MM.1S (cell line): Measurements from ENCODE around the gene ADRB1.

Source experiments
- DNase-seq: peaks from one replicate; pipeline ENCODE4 v3.0.0-alpha.2; 2015
- H2AFZ ChIP-seq: fragments of 300-600 bp; sonication (generic); 2 replicates; pipeline ENCODE4 v1.6.0; 2016; ENCODE audit warnings: antibody characterized with exemption, low read length
- H3F3A ChIP-seq: fragments of 300-600 bp; sonication (generic); 2 replicates; pipeline ENCODE4 v1.6.1; 2016; ENCODE audit warnings: mild to moderate bottlenecking, antibody characterized with exemption, low read length, moderate library complexity, mixed read lengths; ENCODE audit not compliant: insufficient read depth
- H3K27ac ChIP-seq: fragments of 300-600 bp; sonication (generic); 2 replicates; pipeline ENCODE4 v1.5.1; 2016; ENCODE audit warnings: mild to moderate bottlenecking, low read length
- H3K27me3 ChIP-seq: fragments of 300-600 bp; sonication (generic); replicated peaks from 2 replicates; pipeline ENCODE4 v1.6.0; 2016; ENCODE audit warnings: low read length; ENCODE audit not compliant: insufficient read depth
- H3K36me3 ChIP-seq: fragments of 300-600 bp; sonication (generic); replicated peaks from 2 replicates; pipeline ENCODE4 v1.6.1; 2016; ENCODE audit warnings: mild to moderate bottlenecking, low read length, mixed read lengths; ENCODE audit not compliant: insufficient read depth
- H3K4me1 ChIP-seq: fragments of 300-600 bp; sonication (generic); 2 replicates; pipeline ENCODE4 v1.6.1; 2016; ENCODE audit warnings: low read length, mixed read lengths
- H3K4me2 ChIP-seq: fragments of 300-600 bp; sonication (generic); 2 replicates; pipeline ENCODE4 v1.6.0; 2016; ENCODE audit warnings: low read depth, low read length
- H3K4me3 ChIP-seq: fragments of 300-600 bp; sonication (generic); 2 replicates; pipeline ENCODE4 v1.5.1; 2016; ENCODE audit warnings: low read length, mixed read lengths
- H3K79me2 ChIP-seq: fragments of 300-600 bp; sonication (generic); 2 replicates; pipeline ENCODE4 v1.6.1; 2016; ENCODE audit warnings: mixed run types, low read length, mixed read lengths
- H3K9ac ChIP-seq: fragments of 300-600 bp; sonication (generic); 2 replicates; pipeline ENCODE4 v1.6.1; 2016; ENCODE audit warnings: low read length, mixed read lengths
- H3K9me2 ChIP-seq: fragments of 300-600 bp; sonication (generic); replicated peaks from 2 replicates; pipeline ENCODE4 v1.6.1; 2016; ENCODE audit warnings: mild to moderate bottlenecking, low read length, mixed read lengths; ENCODE audit not compliant: insufficient read depth
- H3K9me3 ChIP-seq: fragments of 300-600 bp; sonication (generic); replicated peaks from 2 replicates; pipeline ENCODE4 v1.6.1; 2016; ENCODE audit warnings: mild to moderate bottlenecking, low read length, mixed read lengths; ENCODE audit not compliant: insufficient read depth
- H4K20me1 ChIP-seq: fragments of 300-600 bp; sonication (generic); 2 replicates; pipeline ENCODE4 v1.6.1; 2016; ENCODE audit warnings: mild to moderate bottlenecking, low read length, moderate library complexity, mixed read lengths; ENCODE audit not compliant: insufficient read depth
- EZH2 ChIP-seq: fragments of 300-600 bp; sonication (generic); optimal IDR thresholded peaks from 2 replicates; pipeline ENCODE3; 2017; ENCODE audit warnings: low read depth, mild to moderate bottlenecking, antibody characterized with exemption, low read length, mixed read lengths
- EZH2phosphoT487 ChIP-seq: fragments of 300-600 bp; sonication (generic); IDR thresholded peaks from 2 replicates; pipeline ENCODE4 v1.6.1; 2018; ENCODE audit warnings: antibody characterized with exemption, low read length
- TF ChIP-seq, protein P1 (sequence below): fragments of 300-600 bp; sonication (generic); IDR thresholded peaks from 2 replicates; pipeline ENCODE4 v1.5.1; 2016; ENCODE audit warnings: antibody characterized with exemption, low read length, mixed read lengths

The ADRB1 gene

GRCh38 chr10:114079421-114079820 is 35.8 kb downstream of the ADRB1 start:
- peaks cover 4% of the 10 kb centered on the region; the same call in 1 of the 2 replicates for H3F3A ChIP-seq
- no peaks in the 10 kb centered on the region for H3K4me1 ChIP-seq
- no peak overlapping the region for H3K27ac ChIP-seq
- H3K79me2 ChIP-seq: no peaks in the 10 kb centered on the region
- no peak overlapping the region for H3K4me3 ChIP-seq
- no peaks in the 10 kb centered on the region for H4K20me1 ChIP-seq
- no peak overlapping the region for H3K9ac ChIP-seq
- H3K9me2 ChIP-seq: no peaks in the 10 kb centered on the region
- TF ChIP-seq EZH2phosphoT487 (no peak), EZH2 (no peak)
- TF ChIP-seq, protein P1, sequence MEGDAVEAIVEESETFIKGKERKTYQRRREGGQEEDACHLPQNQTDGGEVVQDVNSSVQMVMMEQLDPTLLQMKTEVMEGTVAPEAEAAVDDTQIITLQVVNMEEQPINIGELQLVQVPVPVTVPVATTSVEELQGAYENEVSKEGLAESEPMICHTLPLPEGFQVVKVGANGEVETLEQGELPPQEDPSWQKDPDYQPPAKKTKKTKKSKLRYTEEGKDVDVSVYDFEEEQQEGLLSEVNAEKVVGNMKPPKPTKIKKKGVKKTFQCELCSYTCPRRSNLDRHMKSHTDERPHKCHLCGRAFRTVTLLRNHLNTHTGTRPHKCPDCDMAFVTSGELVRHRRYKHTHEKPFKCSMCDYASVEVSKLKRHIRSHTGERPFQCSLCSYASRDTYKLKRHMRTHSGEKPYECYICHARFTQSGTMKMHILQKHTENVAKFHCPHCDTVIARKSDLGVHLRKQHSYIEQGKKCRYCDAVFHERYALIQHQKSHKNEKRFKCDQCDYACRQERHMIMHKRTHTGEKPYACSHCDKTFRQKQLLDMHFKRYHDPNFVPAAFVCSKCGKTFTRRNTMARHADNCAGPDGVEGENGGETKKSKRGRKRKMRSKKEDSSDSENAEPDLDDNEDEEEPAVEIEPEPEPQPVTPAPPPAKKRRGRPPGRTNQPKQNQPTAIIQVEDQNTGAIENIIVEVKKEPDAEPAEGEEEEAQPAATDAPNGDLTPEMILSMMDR: no peak
- H2AFZ ChIP-seq: no peak overlapping the region
- H3K36me3 ChIP-seq: no peaks in the 10 kb centered on the region
- DNase-seq: no peak
- no peaks in the 10 kb centered on the region for H3K27me3 ChIP-seq
- H3K9me3 ChIP-seq: no peaks in the 10 kb centered on the region
- H3K4me2 ChIP-seq: no peak overlapping the region

DNA sequence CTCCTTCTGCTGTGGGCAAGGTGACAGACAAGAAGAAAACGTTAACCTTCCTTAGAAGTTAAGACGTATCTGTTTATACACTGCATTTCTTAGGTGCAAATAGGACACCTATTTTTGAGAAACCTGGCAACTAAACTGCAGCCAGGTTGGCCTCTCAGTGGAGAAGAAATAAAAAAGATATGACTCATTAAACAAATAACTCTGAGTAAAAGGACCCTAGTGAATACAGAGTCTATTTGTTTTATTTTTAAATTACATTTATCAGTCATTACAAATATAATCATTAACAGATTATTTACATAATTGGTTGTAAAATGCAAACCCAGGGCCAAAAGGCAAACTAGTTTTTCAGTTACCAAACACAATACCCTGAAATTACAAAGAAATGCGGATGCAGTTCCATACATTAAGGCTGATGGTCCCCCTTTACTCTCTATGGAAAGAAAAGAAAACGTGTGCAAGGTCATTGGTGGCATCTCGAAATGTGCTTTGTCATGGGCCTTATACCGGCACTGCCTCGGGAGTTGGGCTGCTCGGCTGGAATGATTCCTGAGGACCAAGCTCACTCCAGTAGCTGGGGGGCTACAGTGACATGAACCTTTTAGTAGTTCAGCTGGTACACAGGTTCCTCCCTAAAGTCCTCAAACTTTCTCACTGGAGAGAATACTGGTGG is 38.4 kb downstream of the ADRB1 start:
- Histone ChIP-seq H3K4me3 (no peak overlapping the region), H3K9ac (no peak overlapping the region), H4K20me1 (no peaks in the 10 kb centered on the region), H3K27ac (no peak overlapping the region), H3K4me1 (no peaks in the 10 kb centered on the region), H3K9me2 (no peaks in the 10 kb centered on the region), H3K79me2 (no peaks in the 10 kb centered on the region), H3K36me3 (no peaks in the 10 kb centered on the region), H3F3A (peaks cover 4% of the 10 kb centered on the region; the same call in 1 of the 2 replicates), H3K27me3 (no peaks in the 10 kb centered on the region), H3K9me3 (no peaks in the 10 kb centered on the region), H2AFZ (no peak overlapping the region), H3K4me2 (no peak overlapping the region)
- no peak for DNase-seq
- TF ChIP-seq EZH2phosphoT487 (no peak), EZH2 (no peak)
- TF ChIP-seq, protein P1: no peak

DNA sequence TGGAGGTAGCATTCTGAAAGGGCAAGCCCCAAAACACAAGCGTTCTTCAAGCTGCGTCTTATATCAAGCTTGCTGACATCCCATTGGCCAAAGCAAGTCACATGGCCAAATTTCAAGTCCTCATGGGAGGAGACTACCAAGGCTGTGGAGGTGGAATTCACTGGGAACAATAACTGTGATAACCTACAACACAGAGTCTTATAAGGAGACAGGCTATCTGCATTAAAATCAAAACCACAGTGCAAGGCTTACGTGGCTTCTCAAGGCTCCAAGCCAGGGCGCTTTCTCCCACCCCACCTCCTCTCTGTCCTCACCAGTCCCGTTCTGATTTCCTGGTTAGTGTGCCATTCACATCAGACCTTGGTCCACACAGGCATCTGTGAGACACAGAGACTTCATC is 39.4 kb downstream of the ADRB1 start:
- Histone ChIP-seq H3K4me1 (no peaks in the 10 kb centered on the region), H3K4me3 (no peak overlapping the region)

More for the DNA sequence above, 39.4 kb downstream of the ADRB1 start:
- H3K27ac ChIP-seq: no peak overlapping the region
- TF ChIP-seq, protein P1: no peak
- TF ChIP-seq EZH2phosphoT487 (no peak), EZH2 (no peak)
- H3K9ac ChIP-seq: no peak overlapping the region
- no peak overlapping the region for H2AFZ ChIP-seq
- H3K4me2 ChIP-seq: no peak overlapping the region
- H3K9me2 ChIP-seq: no peaks in the 10 kb centered on the region
- H3K79me2 ChIP-seq: no peaks in the 10 kb centered on the region
- DNase-seq: no peak
- H3K36me3 ChIP-seq: no peaks in the 10 kb centered on the region
- H3F3A ChIP-seq: peaks cover 4% of the 10 kb centered on the region; the same call in 1 of the 2 replicates
- H3K9me3 ChIP-seq: no peaks in the 10 kb centered on the region
- no peaks in the 10 kb centered on the region for H3K27me3 ChIP-seq
- H4K20me1 ChIP-seq: no peaks in the 10 kb centered on the region
